ENCODE results near the gene PRKAG3. TPM values are rescaled to one million over a fixed set of nuclear protein-coding genes. Genes with fewer than 3 reads are reported as not detected.

PRKAG3 gene
- total RNA-seq, 1 experiment from 2014 or later: not detected

GRCh38 chr2:218814540-218815243 is 16.9 kb downstream of the PRKAG3 start:
- DNase-seq (ENCODE audit: low spot score): no peak

GRCh38 chr2:218813771-218814460 is 17.7 kb downstream of the PRKAG3 start:
- no peak for DNase-seq (ENCODE audit: low spot score)

DNA sequence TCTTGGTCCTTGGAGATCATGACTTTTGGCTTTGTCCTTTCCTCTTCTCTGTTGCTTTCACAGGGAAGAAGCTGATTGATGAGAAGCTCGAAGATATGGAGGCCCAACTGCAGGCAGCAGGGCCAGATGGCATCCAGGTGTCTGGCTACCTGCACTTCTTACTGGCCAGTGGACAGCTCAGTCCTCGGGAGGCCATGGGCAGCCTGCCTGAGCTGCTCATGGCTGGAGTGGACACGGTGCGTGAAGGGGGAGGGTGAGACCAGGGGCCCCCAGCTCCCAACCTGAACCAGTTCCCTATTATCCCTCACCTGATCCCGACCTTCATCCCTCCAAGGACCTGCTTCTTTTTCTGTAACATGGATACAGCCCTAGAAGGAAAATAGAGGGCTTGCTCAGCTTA is 18.7 kb downstream of the PRKAG3 start:
- no peak for DNase-seq (ENCODE audit: low spot score)

- DNase-seq (ENCODE audit: low spot score): no peak
Measured at GRCh38 chr2:218812096-218812815, 19.3 kb downstream of the PRKAG3 start.

DNA sequence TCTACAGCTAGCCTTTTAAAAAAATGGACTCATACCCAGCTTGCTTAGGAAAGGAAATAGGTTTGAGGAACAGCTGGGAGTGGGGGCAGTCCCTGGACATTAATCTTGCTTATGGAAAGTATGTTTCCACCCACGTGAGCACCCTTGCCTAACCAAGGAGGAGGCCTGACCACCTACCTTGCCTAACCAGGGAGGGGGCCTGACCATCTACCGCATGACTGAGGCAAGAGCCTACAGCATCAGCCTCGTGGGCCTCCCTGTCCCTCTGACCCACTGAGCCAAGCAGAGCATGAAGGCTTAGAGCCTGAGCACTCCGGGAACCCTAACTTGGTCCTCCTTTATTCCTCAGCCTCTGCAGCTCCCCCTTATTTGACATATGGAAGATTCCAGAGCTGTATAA is 20.2 kb downstream of the PRKAG3 start:
- DNase-seq (ENCODE audit: low spot score): no peak

DNA sequence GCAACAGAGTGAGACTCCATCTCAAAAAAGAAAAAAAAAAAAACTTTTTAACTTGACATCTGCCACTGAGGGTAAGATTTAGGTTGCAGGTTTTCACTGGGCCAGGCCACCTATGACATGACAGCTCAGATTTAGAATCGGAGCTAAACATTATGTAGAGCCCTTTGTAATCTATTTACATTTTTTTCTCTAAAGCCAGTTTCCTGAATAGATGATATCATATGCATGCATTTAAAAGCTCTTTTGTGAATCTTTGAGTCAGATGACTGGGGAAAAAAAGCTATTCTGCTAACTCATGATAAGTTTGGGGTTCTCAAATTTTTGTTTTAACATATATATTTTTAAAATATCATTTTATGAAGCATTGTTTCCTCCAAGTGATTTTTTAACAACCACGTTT is 21.3 kb downstream of the PRKAG3 start:
- DNase-seq (ENCODE audit: low spot score): no peak

DNA sequence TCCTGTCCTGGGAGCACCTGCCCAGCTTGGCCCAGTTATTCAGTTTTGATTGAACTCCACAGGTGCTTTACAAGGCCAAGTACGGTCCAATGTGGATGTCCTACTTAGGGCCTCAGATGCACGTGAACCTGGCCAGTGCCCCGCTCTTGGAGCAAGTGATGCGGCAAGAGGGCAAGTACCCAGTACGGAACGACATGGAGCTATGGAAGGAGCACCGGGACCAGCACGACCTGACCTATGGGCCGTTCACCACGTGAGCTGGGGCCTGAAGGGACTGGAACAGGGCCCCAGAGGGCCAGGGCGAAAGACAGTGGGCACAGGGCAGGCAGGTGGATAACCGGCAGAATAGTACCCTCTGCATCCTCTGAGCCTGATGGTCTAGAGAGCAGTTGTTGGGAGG is 22.1 kb downstream of the PRKAG3 start:
- DNase-seq (ENCODE audit: low spot score): no peak

GRCh38 chr2:218807626-218808025 is 24.0 kb downstream of the PRKAG3 start:
- DNase-seq (ENCODE audit: low spot score): no peak

- DNase-seq (ENCODE audit: low spot score): peak; percentile 37
Measured at GRCh38 chr2:218806346-218806978, 25.1 kb downstream of the PRKAG3 start.

DNA sequence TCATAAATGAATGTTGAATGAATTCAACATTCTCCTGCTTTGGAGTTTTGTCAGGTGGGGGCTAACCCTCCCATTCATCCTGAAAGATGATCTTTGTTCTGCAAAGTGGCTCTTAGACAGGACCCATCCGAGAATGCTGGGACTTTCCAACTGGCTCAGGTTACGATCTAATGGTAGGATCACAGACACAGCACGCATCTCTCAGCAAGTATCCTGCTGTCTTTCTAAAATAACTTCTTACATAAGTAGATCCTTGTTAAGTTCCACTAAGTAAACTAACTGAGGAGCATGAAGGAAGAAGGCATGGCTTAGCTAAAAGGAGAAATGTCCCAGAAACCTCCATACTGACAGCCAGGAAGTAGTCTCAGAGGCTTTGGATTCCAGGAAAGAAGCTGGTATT is 26.0 kb downstream of the PRKAG3 start:
- DNase-seq (ENCODE audit: low spot score): no peak

GRCh38 chr2:218804817-218805216 is 26.8 kb downstream of the PRKAG3 start:
- DNase-seq (ENCODE audit: low spot score): no peak

DNA sequence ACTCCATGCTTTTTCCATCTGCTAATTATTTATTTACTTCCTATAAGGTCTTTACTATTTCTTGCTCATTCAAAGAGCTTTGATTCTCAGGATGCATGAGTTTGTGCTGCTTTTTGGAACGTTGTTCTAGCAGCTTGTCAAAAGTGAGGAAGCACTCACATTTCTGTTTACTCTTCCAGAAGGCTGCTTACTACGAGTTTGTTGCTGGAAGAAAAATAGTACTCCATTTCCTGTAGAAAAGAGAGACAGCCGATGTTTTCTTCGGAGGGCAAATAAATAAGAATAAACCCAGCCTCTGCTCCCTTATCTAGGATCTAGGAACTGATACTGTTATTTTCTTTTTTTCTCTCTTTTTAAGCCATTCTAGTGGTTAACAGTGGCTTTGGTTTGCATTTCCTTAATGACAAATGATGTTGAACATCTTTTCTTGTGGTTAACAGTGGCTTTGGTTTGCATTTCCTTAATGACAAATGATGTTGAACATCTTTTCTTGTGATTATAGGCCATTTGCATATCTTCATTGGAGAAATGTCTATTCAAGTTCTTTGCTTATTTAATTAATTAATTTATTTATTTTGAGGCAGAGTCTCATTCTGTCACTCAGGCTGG is 29.1 kb downstream of the PRKAG3 start:
- no peak for DNase-seq (ENCODE audit: low spot score)

- no peak for DNase-seq (ENCODE audit: low spot score)
Measured at GRCh38 chr2:218799990-218800389, 31.6 kb downstream of the PRKAG3 start.

DNA sequence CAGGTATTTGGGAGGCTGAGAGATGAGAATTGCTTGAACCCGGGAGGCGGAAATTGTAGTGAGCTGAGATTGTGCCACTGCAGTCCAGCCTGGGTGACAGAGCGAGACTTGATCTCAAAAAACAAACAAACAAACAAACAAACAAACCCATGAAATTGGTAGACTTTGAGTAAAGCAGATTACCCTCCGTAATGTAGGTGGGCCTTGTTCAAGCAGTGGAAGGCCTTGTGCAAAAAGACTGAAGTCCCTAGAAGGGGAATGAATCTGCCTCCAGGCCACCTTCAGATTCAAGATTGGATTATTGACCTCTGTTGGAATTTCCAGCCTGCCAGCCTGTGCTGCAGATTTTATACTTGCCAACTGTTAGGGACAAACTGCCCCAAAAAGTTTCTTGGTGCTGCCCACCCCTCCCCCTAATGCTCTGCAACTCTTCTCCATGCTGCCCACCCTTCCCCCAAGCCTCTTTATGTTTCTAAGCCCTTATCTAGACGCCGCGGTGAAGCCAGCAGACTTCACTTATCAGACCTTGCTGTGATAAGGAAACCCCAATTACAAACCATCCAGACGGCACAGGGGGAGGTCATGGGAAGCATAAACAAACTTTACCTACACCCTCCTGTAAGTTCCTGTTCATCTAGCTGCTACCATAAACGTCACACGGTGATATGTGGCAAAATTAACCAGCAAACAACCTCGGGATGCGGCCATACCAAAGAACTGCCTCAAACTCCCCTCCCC is 32.7 kb downstream of the PRKAG3 start:
- DNase-seq (ENCODE audit: low spot score): no peak

DNA sequence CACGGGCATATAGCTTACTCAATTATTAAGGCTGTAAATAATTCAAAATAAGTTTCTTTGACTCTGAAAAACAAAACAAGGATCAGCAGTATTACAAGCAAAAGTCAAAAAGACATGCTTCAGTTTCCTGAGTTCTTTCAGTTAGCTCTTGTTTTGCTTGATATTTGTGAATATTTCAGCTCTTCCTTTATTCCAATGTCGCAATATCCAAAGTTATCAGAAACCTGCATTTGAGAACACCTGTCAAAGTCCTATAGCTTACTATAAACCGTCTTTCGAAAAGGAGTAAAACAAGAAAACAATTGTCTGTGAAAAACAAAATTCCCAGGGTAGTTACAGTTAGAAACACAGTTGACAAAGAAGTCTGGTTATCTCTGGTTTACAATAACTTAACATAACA is 34.9 kb downstream of the PRKAG3 start:
- DNase-seq (ENCODE audit: low spot score): no peak

- no peak for DNase-seq (ENCODE audit: low spot score)
Measured at GRCh38 chr2:218792433-218792832, 39.2 kb downstream of the PRKAG3 start.

- no peak for DNase-seq (ENCODE audit: low spot score)
Measured at GRCh38 chr2:218788529-218789255, 42.9 kb downstream of the PRKAG3 start.

- DNase-seq (ENCODE audit: low spot score): no peak
Measured at GRCh38 chr2:218786133-218786532, 45.5 kb downstream of the PRKAG3 start.

- DNase-seq (ENCODE audit: low spot score): no peak
Measured at GRCh38 chr2:218785103-218785502, 46.5 kb downstream of the PRKAG3 start.

DNA sequence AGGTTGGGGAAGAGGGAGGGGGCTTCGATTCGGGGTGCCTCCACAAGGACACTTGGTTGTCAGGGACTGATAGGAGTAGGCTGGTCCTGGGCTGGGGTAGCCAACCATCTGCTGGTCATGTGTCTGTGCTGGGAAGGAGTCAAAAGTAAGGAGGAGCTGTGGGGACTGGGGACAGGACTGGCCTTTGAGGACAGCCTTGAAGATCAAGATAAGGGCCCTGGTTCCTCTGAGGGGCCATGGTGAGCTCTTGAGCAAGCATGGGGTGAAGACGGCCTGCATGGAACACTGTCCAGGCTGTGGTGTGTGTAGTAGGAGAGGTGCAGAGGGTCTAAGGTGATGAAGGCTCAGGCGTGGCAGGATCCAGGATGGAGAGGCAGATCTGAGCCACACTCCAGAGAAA is 47.9 kb downstream of the PRKAG3 start:
- DNase-seq (ENCODE audit: low spot score): no peak

DNA sequence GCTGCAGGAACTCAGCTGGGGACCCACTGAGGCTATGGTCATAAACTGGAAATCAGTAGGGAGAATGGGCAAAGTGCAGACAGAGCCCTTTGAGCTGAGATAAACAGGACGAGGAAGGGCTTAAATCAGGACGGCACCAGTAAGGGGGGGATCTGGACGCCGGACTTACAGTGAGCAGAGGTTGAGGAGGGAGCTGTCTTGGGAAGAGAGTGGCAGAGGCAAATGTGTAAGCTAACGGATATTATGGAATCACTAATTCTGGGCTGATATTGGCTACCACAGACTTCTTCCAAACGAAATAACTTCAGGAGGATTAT is 49.1 kb downstream of the PRKAG3 start:
- no peak for DNase-seq (ENCODE audit: low spot score)

Measured in HT-29 (cell line).